NCI-H510A treated with DMSO at 0.1 percent for 48 hours (cell line): Measurements from ENCODE around the gene MAPK7.

ENCODE experiments used
- DNase-seq: peaks from one replicate; lab custom pipeline; 2025; lab: John Stamatoyannopoulos, UW

Gene MAPK7

DNA sequence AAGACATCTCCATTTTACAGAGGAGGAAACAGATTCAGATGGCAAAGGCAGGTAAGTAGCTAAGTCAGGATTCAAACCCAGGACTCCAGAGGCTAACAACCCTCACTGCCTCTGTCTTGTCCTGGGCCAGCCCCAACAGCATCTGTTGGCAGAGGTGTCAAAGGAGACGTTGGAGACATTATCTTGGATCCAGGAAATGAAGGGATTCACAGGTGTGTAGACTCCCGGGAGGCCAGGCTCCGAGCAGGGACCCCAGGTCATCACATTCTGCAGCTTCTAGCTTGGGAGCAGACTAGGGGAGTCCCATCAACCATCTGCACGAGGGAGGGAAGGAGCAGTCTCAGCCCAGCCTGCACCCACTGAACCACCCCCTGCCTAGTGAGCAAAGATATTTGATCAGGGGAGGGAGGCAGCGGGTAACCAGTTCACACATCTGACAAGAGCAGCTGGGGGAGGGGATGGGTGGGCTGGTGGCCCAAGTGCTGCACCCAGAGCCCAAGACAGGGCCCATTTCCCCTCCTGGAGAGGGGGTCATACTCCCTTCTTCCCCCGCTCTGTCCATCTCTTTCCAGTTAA is 14.8 kb upstream of the MAPK7 start:
- no peak for DNase-seq

DNA sequence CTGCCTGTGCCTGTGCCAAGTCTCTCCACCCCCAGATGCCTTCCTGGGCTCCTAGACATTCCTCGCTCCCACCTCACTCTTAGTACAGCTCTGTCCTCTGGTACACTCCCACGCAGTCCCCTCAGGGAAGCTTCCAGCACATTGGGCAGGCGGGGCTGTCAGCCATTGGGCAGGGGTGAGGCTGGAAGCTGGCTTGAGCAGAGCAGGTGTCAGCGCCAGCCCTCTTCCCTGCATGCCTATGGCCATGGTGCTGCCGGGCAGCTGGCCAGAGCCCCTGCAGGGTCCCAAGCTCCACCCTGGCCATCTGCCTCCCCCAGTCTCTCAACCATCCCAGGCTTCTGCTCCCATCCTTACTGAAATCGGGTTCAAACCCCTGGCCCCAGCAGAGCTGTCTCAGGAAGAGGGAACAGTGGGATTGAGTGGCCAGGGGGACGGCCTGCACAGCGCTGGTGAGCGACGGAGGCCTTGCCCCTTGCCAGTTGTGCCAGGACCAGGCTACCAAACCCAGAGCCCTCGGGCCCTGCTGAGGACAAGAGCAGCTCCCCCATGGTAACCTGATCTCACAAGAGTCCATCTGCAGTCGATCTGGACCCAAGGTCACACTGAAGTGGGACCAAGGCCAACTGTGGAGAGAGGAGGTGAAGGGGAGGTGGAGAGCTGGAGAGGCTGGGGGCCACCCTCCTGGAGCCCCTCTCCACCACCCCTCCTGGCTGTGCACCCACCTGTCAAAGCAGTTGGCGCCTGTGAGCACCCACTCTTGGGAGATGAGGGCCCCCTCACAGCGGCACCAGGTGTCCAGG is 13.4 kb upstream of the MAPK7 start:
- no peak for DNase-seq

DNA sequence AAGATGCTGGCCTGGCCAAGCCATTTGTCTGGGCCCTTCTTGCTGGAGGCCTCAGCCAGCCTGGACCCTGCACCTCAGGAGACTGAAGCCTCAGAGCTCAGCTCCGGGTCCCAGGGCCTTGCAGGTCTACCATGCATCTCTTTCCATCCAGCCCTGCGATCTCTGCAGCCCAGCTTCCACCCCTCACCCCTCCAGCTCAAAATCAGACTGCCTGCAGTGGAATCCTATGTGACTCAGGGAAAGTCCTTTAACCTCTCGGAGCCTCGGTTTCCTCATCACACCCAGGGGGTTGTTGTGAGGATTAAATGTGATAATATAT is 12.8 kb upstream of the MAPK7 start:
- DNase-seq, result no peak

DNA sequence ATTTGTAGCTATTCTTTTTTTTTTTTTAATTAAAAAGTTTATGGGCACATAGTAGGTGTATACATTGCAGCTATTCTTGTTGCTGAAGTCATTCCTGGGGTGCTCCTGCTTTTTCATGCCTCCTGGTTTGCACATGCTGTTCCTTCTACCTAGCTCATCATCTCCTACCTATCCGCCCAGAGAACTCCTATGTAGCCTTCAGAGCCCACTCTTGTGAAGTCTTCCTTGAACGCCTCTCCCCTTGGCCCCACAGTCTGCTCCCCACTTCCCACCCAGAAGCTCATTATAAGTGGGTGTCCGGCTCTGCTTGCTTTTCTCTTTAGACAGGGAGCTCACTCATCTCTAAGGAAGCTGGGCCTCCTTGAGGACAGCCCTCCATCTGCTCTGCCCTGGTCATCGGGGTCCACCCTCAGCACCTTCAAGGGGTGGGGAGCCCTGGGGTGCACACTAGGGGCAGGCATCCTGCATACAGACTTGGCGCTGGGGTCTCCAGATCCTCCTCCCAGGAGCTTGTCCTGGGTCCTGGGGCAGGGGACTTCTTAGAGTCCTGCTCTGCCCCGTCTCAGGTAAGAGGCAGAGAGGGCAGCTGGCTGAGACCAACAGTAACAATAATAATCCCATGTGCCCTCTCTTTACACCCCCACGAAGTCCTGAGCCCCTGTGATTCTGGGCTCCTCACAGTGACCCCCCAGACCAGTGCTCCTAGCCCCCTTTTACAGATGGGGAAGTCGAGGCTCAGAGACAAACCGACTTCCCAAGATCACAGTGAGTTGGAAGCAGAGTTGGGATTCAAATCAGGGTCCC is 12.3 kb upstream of the MAPK7 start:
- DNase-seq, result no peak

DNA sequence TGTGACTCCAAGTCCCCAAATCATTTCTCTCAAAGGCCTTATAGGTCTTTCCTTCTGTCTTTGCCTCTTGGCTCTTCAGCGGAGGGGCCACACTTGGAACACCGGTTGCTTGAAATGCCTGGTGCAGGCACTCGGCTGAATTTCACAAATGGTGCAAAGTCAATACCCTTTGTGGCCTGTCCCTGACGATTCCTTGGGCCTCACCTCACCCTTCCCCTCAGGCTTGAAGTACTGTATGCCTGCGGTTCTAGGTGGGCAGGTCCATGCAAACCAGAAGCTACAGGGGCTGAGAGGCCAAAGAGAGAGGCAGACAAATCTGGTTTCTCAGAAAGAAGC is 11.7 kb upstream of the MAPK7 start:
- DNase-seq, result no peak

DNA sequence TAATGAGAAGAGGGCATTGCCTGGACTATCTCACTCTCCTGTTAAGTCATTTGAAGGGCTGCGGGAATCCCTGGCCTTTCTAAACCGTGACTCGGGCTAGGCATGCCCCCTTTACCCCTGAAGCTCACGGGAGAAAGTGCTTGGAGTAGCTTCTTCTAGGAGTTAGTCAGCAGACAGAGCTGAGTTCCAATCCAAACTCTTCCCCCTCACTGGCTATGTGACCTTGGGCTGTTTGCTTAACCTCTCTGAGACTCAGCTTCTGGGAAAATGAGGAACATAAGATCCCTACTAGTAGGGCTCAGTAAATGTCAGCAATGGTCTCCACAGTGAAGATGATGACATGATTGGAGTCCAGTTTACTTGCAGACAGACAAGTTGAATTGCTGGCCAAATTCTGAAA is 10.1 kb upstream of the MAPK7 start:
- DNase-seq, result no peak

DNA sequence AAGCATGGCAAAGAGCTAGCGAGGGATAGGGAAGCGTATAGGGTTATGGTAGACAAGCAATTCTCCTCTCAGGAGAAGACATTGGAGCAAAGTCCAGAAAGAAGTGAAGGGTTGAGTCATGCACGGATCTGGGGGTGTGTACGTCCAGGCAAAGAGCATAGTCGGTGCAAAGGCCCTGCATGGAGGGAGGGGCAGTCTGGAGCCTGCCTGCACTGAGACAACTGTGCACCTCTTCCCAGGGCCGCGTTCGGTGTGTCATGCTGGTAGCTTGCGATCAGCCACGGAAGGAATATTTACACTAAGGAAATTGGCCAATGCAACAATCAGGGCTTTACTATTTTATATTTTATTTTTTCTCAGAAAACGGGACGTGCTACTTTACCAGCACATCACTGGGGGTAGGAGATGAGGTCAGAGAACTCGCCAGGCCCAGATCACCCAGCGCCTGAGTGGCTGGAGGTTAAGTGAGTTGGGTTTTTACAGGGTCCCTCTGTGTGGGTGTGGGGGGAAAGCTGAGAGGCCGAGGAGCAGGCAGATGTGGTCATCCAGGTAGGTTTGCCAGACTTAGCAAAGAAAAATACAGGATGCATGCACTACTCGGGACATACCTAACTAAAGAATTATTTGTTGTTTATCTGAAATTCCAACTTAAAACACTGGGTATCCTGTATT is 9.1 kb upstream of the MAPK7 start:
- no peak for DNase-seq

DNA sequence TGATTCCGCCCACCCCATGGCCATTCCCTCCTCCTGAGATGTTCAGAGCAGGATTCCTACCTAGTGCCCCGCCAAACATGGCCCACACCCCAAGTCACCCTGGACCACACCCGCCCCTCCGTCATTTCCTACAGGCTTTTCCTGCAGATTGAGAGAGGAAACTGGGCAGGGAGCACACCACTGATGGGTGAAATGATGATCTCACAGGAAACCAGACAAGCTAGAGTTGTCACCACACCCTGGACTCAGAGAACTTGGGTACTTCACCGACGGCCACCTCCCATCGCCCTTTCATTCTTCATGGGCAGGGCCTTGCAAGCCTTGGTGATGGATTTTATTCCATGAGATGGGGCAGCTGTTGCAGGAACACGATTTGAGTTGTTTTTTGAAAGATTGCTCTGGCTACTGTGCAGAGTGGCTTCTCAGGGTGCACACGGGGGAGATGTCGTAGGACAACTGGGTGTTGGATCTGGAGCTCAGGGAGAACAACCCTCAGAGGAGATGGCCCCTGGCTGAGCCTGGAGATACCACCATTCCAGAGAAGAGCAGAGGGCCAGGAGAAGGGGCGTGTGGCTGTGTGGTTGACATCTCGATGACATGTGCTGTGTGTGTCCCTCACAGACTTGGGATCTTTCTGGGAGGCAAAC is 8.3 kb upstream of the MAPK7 start:
- no peak for DNase-seq

DNA sequence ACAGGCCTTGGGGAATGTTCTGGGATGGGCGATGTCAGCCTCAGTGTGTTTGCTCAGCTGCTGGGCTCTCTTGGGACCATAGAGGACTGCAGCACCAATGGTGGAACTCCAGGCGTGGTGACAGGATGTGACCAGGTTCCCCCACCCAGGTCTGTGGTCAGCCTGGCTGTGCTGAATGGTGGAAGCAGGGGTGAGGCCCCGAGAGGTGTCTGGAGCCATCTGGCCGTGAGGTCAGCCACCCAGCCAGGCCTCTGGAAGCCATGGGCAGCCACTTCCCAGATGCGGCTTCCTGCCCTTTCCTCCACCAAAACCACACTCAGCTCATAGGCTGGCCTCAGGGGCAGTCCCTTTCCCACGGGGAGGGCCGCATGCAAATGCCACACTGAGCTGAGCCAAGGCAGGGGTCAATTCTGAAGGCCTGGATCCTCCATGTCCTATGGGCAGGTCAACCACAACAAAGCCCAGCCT is 7.8 kb upstream of the MAPK7 start:
- peak; percentile 19 for DNase-seq

DNA sequence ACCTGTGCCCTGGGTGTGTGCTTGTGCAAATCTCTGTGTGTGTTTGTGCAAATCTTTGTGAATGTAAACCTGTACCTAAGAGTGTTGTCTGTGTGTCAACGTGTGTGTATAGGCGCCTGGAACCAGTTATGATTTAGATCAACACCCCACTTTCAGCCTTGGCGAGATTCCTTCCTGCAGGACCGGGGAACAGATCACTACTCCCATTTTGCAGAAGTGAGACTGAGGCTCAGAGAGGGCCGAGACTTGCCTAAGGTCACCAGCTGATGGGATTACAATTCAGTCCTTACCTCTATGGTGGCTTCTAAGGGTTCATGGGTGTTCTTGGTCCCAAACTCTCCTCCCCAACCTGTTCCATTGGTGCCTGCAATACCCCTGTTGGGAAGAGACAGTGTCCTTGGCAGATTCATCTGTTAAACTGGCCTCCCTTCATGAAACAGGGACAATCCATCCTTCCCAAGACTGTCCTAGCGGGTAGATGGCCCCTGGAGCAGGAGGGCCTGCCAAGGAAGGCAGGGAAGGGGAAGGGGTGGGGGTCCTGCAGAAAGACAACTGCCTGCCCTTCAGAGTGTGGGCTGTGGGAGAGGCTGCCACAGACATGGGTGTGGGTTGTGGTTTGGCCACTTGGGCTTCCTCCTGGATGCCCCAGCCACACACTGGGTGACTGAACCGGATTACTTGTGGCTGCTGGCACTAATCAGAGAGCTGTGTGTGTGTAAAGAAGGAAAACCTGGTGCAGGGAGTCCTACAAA is 6.9 kb upstream of the MAPK7 start:
- no peak for DNase-seq

DNA sequence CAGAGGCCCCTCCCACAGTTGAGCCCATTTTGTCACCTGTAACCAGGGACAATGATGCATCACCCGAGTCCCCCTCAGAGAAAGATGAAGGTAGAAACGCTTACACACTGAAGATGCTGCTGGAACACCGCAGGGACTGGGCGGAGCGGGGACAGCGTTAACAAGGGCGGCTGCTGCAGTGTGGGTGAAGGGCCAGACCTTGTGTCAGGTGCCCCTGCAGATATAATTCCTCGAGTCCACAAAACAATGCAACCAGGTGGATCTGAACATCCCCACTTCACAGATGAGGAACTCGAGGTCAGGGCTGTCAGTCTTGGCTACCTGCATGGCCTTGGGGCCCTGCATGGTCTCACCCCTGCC is 6.3 kb upstream of the MAPK7 start:
- no peak for DNase-seq

DNA sequence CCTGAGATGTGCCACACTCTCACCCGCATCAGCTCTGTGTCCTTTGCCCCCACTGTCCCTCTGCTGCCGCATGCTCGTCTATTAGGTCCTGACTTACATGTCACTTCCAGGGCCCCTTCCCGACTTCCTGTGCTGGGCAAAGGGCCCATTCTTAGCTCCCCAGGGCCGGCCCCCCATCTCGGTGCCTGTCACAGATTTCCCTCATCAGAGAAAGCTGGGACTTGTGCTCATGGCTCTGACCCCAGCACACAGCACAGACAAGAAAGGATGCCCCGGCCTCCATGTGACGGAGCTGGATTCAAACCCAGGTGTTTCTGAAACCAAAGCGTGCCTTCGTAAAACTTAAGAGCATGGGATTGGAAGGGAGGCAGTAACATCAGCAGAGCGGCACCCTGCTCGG is 5.9 kb upstream of the MAPK7 start:
- no peak for DNase-seq

DNA sequence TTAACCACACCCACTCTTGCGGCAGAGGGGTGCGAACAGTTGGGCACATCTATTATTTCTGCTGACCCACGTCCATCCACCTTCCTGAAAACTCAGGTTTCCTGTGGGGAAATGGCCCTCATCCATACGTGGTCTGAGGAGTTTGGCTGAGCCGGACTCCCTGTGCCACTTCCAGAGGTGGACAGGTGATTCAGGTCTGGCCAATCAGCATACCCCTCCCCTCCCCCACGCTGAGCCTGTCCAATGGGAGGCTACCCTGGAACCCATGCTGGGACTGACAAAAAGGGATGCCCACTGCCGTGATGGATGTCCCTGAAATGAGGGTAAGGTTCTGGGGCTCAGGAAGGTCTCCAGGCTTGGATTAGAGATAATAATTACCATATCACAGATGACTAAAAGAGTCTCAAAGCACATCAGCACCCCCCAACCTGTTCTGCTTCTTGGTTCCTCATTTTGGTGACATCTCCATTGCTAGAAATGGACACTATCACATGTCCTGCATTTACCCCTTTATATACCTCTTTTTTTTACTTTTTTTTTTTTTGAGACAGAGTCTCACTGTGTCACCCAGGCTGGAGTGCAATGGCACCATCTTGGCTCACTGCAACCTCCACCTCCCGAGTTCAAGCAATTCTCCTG is 5.3 kb upstream of the MAPK7 start:
- no peak for DNase-seq

DNA sequence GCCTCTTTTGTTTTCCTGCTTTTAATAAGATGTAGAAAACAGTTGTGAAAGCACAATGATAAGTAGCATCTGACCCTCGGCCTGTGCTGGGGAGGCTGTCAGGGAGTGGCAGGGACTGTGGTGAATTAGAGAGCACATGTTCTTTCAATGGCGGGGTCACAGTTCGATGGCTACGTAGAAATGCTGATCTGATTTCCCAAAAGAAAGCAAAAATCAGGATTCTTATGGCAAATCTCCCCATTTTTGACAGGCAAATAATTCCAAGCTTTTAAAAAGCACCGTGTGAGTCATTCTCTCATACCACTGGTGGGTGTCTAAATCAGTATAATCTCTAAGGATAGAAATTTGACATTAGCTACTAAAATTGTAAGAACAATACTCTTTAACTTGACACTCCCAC is 4.2 kb upstream of the MAPK7 start:
- DNase-seq, result no peak

DNA sequence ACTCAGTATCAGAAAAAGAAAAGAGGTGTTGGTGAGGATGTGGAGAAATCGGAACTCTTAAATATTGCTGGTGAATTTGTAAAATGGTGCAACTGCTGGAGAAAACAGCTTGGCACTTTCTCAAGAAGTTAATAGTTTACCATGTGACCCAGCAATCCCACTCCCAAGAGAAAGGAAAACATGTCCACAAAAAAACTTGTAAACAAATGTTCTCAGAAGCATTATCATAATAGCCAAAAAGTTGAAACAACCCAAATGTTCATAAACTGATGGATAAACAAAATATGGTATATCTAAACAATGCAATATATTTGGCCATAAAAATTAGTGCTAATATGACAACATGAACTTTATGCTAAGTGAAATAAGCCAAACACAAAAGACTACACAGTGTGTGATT is 2.6 kb upstream of the MAPK7 start:
- DNase-seq, result no peak

DNA sequence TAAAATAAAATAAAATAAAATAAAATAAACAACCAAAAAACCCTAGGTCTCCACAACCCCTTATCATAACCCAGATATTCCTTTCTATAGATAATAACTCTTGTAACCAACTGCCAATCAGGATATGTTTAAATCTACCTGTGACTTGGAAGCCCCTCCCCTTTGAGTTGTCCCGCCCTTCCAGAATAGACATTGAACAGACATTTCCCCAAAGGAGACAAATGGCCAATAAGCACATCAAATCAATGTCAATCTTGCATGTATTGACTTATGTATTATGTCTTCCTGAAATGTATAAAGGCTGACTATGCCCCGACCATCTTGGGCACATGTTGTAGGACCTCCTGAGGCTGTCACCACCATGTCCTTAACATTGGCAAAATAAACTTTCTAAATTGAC is 1.5 kb upstream of the MAPK7 start:
- peak; percentile 81 for DNase-seq

DNA sequence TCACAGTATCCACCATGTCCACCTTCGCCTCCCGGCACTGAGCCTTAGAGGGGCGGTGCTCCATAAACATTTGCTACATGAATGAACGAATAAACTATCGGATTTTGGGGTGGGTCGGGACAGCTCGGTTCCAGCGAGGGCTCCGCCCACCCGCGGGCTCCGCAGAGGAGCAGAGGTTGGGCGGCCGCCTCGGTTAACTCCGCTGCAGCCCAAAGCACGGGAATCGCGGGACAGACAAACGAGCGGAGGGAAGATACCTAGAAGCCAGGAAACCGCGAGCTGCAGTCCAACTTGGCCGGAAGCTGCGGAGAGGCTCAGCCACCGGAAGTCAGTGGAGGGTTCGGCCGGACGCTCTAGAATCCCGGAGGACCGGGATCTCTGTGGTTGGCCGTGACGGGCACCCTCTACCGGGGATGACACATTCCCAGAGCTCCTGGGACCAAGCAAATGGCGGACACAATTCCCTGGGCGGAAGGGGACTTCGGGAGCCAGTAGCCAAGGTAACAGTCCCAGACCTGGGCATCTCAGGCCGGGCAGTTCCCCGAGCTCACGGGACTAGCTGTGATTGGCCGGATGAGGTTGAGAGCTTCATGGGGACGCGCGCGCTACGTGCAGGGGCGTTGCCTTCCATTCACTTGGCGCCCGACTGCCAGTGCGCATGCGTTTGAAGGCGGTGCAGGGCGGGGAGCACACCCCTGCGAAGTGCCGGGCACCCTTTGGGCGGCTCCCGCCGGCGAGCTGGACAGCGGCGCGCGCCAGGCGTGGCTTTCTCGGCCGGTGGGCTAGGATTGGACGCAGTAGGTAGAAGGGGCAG is 489 bp upstream of the MAPK7 start:
- peak; percentile 99 for DNase-seq

DNA sequence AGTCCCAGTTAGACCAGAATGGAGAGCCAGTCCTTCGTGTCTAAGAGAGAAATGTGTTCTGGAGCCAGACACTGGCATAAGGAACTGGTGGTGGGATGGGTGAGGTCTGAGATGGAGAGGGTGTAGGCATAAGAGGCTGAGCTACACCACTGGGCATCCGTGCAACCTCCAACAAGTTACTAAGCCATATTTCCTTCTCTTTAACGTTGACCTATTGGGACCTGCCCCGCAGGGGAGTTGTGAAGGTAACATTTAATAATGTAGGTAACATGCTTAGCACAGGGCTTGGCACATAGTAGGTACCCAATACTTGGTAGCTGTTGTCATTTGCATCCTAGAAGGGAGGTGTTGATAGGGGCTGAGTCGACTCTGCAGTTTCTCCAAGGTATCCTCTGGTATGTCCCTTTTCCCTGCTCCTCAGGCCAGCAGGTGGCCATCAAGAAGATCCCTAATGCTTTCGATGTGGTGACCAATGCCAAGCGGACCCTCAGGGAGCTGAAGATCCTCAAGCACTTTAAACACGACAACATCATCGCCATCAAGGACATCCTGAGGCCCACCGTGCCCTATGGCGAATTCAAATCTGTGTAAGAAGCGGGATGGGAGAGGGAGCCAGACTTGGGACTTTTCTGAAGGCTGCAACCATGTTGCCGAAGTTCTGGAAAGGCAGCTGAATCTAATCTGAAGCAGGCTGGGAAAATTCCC is 1.2 kb downstream of the MAPK7 start:
- no peak for DNase-seq

DNA sequence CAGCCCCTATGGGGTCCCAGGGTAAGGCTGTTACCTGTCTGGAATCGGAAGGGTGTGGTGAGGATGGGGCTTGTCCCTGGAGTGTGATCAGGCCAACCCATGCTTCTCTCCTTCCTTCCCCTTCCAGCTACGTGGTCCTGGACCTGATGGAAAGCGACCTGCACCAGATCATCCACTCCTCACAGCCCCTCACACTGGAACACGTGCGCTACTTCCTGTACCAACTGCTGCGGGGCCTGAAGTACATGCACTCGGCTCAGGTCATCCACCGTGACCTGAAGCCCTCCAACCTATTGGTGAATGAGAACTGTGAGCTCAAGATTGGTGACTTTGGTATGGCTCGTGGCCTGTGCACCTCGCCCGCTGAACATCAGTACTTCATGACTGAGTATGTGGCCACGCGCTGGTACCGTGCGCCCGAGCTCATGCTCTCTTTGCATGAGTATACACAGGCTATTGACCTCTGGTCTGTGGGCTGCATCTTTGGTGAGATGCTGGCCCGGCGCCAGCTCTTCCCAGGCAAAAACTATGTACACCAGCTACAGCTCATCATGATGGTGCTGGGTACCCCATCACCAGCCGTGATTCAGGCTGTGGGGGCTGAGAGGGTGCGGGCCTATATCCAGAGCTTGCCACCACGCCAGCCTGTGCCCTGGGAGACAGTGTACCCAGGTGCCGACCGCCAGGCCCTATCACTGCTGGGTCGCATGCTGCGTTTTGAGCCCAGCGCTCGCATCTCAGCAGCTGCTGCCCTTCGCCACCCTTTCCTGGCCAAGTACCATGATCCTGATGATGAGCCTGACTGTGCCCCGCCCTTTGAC is 2.4 kb downstream of the MAPK7 start:
- DNase-seq, result no peak
